ENCODE data around the gene SLC16A14. TPM values are rescaled to one million over a fixed set of nuclear protein-coding genes. Genes with fewer than 3 reads are reported as not detected.

SLC16A14 gene
- total RNA-seq, 1 donor, result 1.4 TPM

GRCh38 chr2:230077851-230078547 lies 9.3 kb upstream of the SLC16A14 start:
- H3K4me3 ChIP-seq (ENCODE audit: low read depth, low read length), result no peak overlapping the region
- TF ChIP-seq CTCF (IDR thresholded peaks at IDR 0.05; ENCODE audit: insufficient read depth, low read length), result no peak
- DNase-seq (ENCODE audit: low read depth), result no peak

DNA sequence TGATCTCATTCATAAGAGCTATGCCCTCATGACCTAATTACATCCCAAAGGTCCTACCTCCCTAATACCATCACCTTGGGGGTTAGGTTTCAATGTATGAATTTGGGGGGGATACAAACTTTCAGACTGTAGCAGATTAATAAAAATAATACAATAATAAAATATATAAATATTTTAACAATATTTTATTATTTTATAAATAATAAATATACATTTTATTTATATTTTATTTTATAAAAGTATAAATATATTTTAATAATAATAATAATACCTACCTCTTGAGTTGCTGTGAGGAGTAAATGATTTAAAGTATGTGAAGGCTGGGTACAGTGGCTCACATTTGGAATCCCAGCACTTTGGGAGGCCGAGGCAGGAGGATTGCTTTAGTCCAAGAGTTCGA lies 8.1 kb upstream of the SLC16A14 start:
- TF ChIP-seq CTCF (IDR thresholded peaks at IDR 0.05; ENCODE audit: insufficient read depth, low read length), result no peak
- no peak overlapping the region for H3K4me3 ChIP-seq (ENCODE audit: low read depth, low read length)
- DNase-seq (ENCODE audit: low read depth), result no peak

GRCh38 chr2:230075988-230076631 lies 7.4 kb upstream of the SLC16A14 start:
- DNase-seq (ENCODE audit: low read depth), result peak; percentile 28
- TF ChIP-seq CTCF (IDR thresholded peaks at IDR 0.05; ENCODE audit: insufficient read depth, low read length), result peak; percentile 5
- H3K4me3 ChIP-seq (ENCODE audit: low read depth, low read length), result no peak overlapping the region

DNA sequence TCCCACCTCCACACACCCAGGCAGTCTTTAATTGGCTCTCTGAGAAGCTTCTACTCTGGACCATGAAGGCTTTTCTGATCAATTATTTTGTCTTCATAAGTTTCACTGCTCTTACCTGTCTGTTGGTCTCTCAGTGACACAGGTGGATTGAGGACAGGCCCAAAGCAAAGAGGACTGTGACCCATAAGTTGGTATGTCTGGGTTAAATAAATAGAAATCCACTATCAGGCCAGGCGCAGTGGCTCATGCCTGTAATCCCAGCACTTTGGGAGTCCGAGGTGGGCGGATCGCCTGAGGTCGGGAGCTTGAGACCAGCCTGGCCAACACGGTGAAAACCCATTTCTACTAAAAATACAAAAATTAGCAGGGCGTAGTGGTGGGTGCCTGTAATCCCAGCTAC lies 2.7 kb upstream of the SLC16A14 start:
- no peak overlapping the region for H3K4me3 ChIP-seq (ENCODE audit: low read depth, low read length)
- DNase-seq (ENCODE audit: low read depth), result no peak

DNA sequence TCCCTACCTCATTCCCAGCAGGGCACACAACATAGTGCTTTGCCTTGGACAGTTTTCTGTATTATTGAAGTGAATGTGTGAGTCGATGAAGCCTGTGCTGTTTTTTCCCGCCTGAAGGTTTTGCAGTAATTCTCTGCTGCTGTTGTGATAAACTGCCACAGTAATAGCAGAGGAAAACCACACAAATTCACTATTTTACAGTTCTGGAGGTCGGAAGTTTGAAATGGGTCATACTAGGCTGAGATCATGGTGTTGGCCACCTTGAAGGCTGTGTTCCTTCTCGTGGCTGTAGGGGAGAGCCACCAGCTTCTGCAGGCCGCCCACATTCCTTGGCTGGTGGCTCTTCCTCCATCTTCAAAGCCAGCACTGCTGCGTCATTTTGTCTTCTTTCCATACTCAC lies 678 bp upstream of the SLC16A14 start:
- TF ChIP-seq CTCF (IDR thresholded peaks at IDR 0.05; ENCODE audit: insufficient read depth, low read length), result no peak
- no peak overlapping the region for H3K4me3 ChIP-seq (ENCODE audit: low read depth, low read length)
- no peak for DNase-seq (ENCODE audit: low read depth)

More for the DNA sequence above, 2.7 kb upstream of the SLC16A14 start:
- TF ChIP-seq CTCF (IDR thresholded peaks at IDR 0.05; ENCODE audit: insufficient read depth, low read length), result no peak

DNA sequence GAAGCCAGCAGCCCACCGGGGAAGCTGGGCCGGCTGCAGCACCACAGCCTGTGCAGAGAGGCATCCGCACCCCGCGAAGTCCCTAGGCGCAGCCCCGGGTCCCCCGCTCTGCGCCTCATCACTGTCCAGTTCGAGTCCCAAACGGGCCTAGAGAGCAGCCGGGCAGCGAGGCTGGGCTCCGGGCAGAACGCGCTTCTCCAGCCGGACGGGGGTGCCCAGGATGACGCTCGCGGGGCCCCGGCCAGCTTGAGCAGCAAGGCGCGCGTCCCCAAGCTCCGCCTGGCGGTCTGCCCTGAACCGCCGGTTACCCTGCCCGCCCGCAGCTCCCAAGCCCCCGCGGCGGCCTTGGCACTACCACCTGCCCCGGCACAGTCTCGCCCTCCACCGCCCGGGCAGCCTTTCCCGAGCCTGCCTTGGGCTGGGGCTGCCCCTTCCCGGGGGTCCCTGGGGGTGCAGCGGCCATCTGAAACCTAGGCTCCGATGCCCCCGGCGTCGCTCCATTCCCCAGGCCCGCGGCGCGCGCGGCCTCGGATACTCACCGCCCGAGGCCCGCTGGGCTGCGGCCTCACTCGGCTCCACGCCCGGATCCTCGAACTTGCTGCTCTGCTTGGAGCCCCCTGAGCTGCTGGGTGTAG lies 591 bp downstream of the SLC16A14 start:
- DNase-seq (ENCODE audit: low read depth), result peak; percentile 21
- no peak for TF ChIP-seq CTCF (IDR thresholded peaks at IDR 0.05; ENCODE audit: insufficient read depth, low read length)
- H3K4me3 ChIP-seq (ENCODE audit: low read depth, low read length), result peak overlapping the region; percentile 66

Data from fibroblast of the aortic adventitia (primary cell).